ENCODE measurements around the gene NCS1. TPM values are rescaled to one million over a fixed set of nuclear protein-coding genes. Genes with fewer than 3 reads are reported as not detected.
A peak's percentile ranks its signal among the peaks of the same experiment; 100 is the strongest.

The NCS1 gene
- total and polyA plus RNA-seq, 2 donors (not counting 1 experiment from before 2014, with no cell fraction given) = 44.9 to 52.0 TPM

GRCh38 chr9:130240410-130241197, 68.4 kb downstream of the NCS1 start:
- H3K36me3 ChIP-seq (ENCODE audit: control insufficient read depth, insufficient read depth, low read length) = no peaks in the 10 kb centered on the region
- no peaks in the 10 kb centered on the region for H3K27me3 ChIP-seq (ENCODE audit: control insufficient read depth, insufficient read depth, low read length)
- H3K4me1 ChIP-seq (ENCODE audit: control insufficient read depth, extremely low read depth, insufficient read depth, low read length) = peaks cover 4% of the 10 kb centered on the region
- H4K20me1 ChIP-seq (ENCODE audit: control insufficient read depth, extremely low read depth, insufficient read depth, low read length) = no peaks in the 10 kb centered on the region
- H3K9me3 ChIP-seq (ENCODE audit: control insufficient read depth, insufficient read depth, low read depth, low read length) = no peaks in the 10 kb centered on the region
- H3K9ac ChIP-seq (ENCODE audit: insufficient read depth, low read length) = no peak overlapping the region
- H3K79me2 ChIP-seq (ENCODE audit: control insufficient read depth, insufficient read depth, low read length) = no peaks in the 10 kb centered on the region
- no peak overlapping the region for H3K4me3 ChIP-seq (replicated peaks in 1 of 4; ENCODE audit: control extremely low read depth in 1 of 4, insufficient read depth in 1 of 4, low read depth in 3 of 4, low read length in 4 of 4)
- H2AFZ ChIP-seq (ENCODE audit: low read length) = peak overlapping the region; percentile 23
- H3K4me2 ChIP-seq (ENCODE audit: extremely low read depth, insufficient read depth, low read length) = no peak overlapping the region
- TF ChIP-seq EZH2 (IDR thresholded peaks at IDR 0.05; ENCODE audit: low read length, missing control alignments) (no peak), CTCF (conservative IDR thresholded peaks at IDR 0.05 in 1 of 2, IDR thresholded peaks at IDR 0.05 in 1 of 2; ENCODE audit: low read depth in 1 of 2, low read length in 2 of 2) (no peak)
- no peak overlapping the region for H3K27ac ChIP-seq (ENCODE audit: insufficient read depth, low read length)
- peak; percentile 71 to 72 for DNase-seq (ENCODE audit: low read depth in 2 of 2)

- no peak overlapping the region for H3K27ac ChIP-seq (ENCODE audit: insufficient read depth, low read length)
Observed at GRCh38 chr9:130241198-130241535, 69.0 kb downstream of the NCS1 start.

More at GRCh38 chr9:130241198-130241535, 69.0 kb downstream of the NCS1 start:
- no peak for DNase-seq (ENCODE audit: low read depth in 2 of 2)
- H3K9ac ChIP-seq (ENCODE audit: insufficient read depth, low read length) = no peak overlapping the region
- H3K79me2 ChIP-seq (ENCODE audit: control insufficient read depth, insufficient read depth, low read length) = no peaks in the 10 kb centered on the region
- H3K36me3 ChIP-seq (ENCODE audit: control insufficient read depth, insufficient read depth, low read length) = no peaks in the 10 kb centered on the region
- no peaks in the 10 kb centered on the region for H4K20me1 ChIP-seq (ENCODE audit: control insufficient read depth, extremely low read depth, insufficient read depth, low read length)
- H3K4me3 ChIP-seq (replicated peaks in 1 of 4; ENCODE audit: control extremely low read depth in 1 of 4, insufficient read depth in 1 of 4, low read depth in 3 of 4, low read length in 4 of 4) = no peak overlapping the region
- peaks cover 2% of the 10 kb centered on the region for H3K4me1 ChIP-seq (ENCODE audit: control insufficient read depth, extremely low read depth, insufficient read depth, low read length)
- H3K4me2 ChIP-seq (ENCODE audit: extremely low read depth, insufficient read depth, low read length) = no peak overlapping the region
- H3K9me3 ChIP-seq (ENCODE audit: control insufficient read depth, insufficient read depth, low read depth, low read length) = no peaks in the 10 kb centered on the region
- H3K27me3 ChIP-seq (ENCODE audit: control insufficient read depth, insufficient read depth, low read length) = no peaks in the 10 kb centered on the region
- no peak overlapping the region for H2AFZ ChIP-seq (ENCODE audit: low read length)
- no peak for TF ChIP-seq CTCF (conservative IDR thresholded peaks at IDR 0.05 in 1 of 2, IDR thresholded peaks at IDR 0.05 in 1 of 2; ENCODE audit: low read depth in 1 of 2, low read length in 2 of 2)
- TF ChIP-seq EZH2 (IDR thresholded peaks at IDR 0.05; ENCODE audit: low read length, missing control alignments) = no peak

Measured in fibroblast of lung (primary cell).